Stomach (tissue), 4 donors: Measurements from ENCODE around the gene LMAN1.

ENCODE experiments used
- CTCF ChIP-seq, 7 experiments: fragments of 450-650 bp in 4 of 7; fragments of 200-600 bp in 3 of 7; sonication (generic) in 3 of 7; IDR thresholded peaks; one replicate each; pipeline ENCODE4 v1.5.1; 2016 to 2019; ENCODE audit warnings: antibody characterized with exemption in 7 of 7, control low read depth in 2 of 7, mild to moderate bottlenecking in 1 of 7
- POLR2A ChIP-seq, 4 donors: fragments of 450-650 bp; IDR thresholded peaks; one replicate each; pipeline ENCODE4 v1.6.1; 2016; ENCODE audit warnings: antibody characterized with exemption in 4 of 4, control low read depth in 2 of 4, mild to moderate bottlenecking in 1 of 4, moderate library complexity in 1 of 4

GRCh38 chr18:59300676-59301285 is 58.3 kb downstream of the LMAN1 start:
- TF ChIP-seq CTCF (IDR thresholded peaks at IDR 0.05) (no peak), POLR2A (IDR thresholded peaks at IDR 0.05) (no peak)
